HCEC 1CT (cell line): ENCODE measurements around the gene AHCYL1.

ENCODE experiments used
- DNase-seq: peaks from one replicate; pipeline ENCODE4 v3.0.0-alpha.2; 2017

The AHCYL1 gene

DNA sequence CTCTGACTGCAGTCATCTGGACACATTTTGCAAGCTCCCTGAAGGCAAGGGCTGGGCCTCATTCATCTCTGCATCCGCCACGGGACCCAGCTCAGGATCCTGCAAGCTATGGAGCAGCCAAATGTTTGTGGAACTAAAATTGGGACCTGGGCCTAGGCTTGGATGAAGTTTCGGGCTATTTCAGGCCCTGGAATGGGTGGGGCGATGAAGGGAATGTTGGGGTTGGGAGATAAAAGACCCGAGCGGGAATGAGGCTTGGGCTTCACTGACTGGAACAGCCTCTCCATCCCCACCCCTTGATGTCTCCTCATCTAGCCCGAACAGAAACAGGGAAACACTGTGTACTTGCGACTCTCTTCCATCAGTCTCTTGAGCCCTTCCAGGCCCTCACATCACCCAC, 7.3 kb upstream of the AHCYL1 start:
- DNase-seq, result no peak

DNA sequence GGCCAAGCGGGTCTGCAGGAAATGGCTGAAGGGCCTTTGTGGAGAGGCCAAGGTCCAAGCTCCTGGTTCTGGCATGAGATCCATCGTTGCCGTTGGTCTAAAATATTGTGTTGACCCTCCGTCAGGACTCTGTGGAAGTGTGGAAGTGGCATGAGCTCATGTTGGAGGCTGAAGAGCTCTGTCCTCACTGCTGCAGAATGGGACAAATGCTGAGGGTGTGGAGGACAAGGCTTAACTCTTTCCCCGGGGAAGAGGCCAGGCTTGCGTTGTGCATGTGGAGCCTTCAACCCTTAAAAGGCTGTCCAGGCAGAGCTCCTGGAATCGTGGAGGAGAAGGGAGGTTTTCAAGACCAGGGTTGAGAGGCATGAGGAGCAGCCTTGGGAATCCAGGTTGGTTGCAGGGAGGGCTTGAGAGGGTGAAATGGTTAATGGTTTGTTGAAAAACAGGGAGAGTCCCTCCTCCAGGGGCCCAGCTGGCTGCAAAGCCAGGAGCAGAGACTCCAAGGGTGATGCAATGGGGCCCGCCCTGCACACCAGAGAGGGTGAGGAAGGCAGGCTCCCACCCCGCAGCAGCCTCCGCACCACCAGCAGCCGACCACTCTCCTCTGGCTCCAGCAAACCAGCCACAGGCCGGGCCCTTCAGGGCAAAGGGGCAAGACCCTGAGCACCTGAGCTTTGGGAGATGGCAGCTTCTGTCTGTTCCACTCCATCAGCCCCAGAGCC, 6.7 kb upstream of the AHCYL1 start:
- DNase-seq, result no peak

- DNase-seq, result peak; percentile 63
Measured at GRCh38 chr1:109978761-109979488, 5.6 kb upstream of the AHCYL1 start.

GRCh38 chr1:109979489-109980091, 5.0 kb upstream of the AHCYL1 start:
- peak; percentile 87 for DNase-seq

- DNase-seq, result no peak
Measured at GRCh38 chr1:109980324-109981003, 4.1 kb upstream of the AHCYL1 start.

GRCh38 chr1:109981004-109981335, 3.6 kb upstream of the AHCYL1 start:
- no peak for DNase-seq

DNA sequence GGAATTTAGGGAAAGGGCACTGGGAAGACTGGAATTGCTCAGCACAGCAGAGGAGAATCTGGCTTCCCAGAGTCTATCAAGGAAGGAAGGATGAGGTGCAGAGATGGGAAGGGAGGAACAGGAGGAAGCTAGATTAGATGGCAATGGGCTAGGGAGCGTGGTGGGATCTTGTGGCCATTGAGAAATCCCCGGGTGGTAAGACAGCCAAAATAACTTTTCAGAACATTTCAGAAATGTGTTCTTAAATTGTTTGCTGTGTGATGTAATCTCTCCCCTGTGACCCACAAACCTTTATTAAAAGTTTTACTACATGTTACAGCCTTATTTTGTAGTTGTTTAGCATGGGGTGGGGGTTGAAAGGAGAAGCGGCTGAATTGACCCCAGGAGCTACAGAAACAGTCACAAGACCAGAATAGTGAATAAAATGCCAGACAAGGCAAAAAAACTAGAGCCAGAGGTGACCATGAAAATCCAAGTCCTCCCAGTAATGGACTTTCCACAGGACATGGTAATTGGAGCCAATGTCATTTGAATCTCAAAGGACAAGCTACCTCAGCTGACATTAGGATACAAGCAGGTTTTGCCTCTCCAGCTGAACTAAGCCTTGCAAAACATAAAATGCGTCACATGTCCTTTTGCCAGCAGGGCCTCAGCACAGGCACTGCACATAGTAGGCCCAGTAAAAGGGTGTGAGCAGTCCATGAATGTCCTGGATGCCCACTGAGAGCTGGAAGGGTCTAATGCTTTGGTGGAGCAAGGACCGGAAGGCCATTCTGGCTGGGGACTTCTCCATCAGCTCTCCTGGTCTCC, 980 bp upstream of the AHCYL1 start:
- DNase-seq, result no peak

DNA sequence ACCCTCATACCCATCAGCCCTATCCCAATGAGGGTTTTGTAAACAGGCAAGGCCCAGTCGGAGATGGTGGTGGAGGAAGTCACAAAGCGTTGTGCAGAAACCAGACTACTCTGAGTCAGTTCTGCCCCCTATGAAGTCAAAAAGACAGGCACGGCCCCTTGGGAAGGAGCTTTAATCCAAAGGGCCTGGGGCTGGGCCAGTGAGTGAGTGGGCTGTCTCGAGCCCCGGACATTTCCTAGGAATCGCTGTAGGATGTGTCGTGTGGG, 442 bp upstream of the AHCYL1 start:
- DNase-seq, result peak; percentile 52

GRCh38 chr1:109985247-109986053, 885 bp downstream of the AHCYL1 start:
- no peak for DNase-seq

GRCh38 chr1:109986054-109986444, 1.5 kb downstream of the AHCYL1 start:
- DNase-seq, result no peak

- no peak for DNase-seq
Measured at GRCh38 chr1:109988349-109988914, 3.9 kb downstream of the AHCYL1 start.

GRCh38 chr1:109989506-109990301, 5.1 kb downstream of the AHCYL1 start:
- no peak for DNase-seq

DNA sequence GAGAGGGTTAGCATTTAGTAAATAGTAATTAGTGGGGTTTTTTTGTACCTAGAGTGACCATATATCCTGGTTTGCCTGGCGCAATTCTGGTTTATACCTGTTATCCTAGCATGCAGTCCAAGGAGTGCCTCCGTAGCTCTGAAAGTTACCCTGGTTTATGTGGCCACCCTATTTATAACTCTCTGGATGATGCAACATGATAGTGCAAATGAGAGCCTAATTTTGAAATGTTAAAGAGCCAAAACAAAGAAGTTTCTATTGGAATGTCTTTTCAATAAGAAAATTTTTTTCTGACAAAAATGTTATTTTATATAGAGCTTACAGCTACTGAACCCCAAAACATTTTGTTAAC, 5.7 kb downstream of the AHCYL1 start:
- no peak for DNase-seq

- DNase-seq, result no peak
Measured at GRCh38 chr1:109991400-109991925, 6.9 kb downstream of the AHCYL1 start.

DNA sequence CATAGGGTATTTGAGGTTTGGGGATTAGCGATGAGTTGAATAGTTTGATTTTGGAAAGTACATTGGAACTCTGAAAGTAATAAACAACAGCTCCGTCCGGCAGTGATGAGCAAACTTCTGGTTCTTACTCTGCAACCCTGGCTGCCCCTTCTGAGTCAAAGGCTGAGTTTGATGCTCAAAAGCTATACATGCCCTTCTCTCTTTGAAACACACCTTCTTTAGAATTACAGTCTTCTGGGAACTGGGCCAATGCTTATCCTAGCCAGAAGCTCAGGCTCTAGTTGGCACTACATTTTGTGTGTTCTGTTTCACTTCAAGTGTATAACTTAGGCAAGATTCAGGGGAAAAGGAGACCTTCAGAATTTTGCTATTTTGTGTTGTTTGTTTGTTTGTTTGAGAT, 9.3 kb downstream of the AHCYL1 start:
- DNase-seq, result no peak

DNA sequence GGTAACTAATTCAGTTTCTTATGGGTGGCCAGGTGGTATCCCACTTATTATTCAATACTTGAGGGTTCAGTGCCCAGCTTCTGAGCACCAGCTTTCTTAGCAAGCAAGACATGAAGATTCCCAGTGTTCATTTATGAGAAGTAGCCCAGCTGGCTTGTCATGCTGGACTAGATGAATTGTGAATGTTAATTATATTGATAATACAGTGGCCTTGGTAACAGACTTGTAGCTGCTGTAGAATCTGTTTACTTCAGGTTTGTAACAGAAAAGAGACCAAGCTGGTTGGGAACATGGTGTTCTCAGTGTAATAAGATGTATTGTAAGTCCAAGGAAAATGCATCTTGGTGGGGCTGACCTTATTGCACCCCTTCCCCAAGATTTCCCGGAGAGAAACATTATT, 10.1 kb downstream of the AHCYL1 start:
- no peak for DNase-seq

GRCh38 chr1:109995536-109995935, 11.0 kb downstream of the AHCYL1 start:
- no peak for DNase-seq

GRCh38 chr1:109996476-109996875, 11.9 kb downstream of the AHCYL1 start:
- DNase-seq, result peak; percentile 45

GRCh38 chr1:109997204-109997866, 12.8 kb downstream of the AHCYL1 start:
- DNase-seq, result no peak

DNA sequence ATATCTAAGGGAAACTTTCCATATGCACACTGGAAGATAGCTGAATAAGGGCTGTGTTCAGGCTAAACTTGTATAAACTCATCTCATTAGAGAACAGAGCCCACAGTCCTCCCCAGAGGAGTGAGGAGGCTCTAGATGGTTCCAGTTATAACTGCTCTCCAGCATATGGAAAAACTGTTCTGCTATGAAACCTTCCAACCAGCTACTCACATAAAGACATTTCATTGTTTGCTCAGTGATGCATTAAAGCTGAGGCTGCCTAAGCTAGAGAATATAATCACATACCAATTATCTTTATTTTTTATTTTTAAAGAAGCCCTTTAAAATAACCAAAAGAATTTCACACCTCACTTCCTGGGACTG, 13.3 kb downstream of the AHCYL1 start:
- DNase-seq, result no peak
